ENCODE results near the gene FNBP1L.

- TF ChIP-seq POLR2AphosphoS5 (IDR thresholded peaks at IDR 0.05; ENCODE audit: control insufficient read depth, insufficient read depth, low read depth, low read length) (no peak), FOS (IDR thresholded peaks at IDR 0.05; ENCODE audit: extremely low read depth, insufficient read length) (no peak), ATF1 (CRISPR knock-in tag; IDR thresholded peaks at IDR 0.05) (no peak), ATF1 (tag; IDR thresholded peaks at IDR 0.05) (no peak), PML (IDR thresholded peaks at IDR 0.05; ENCODE audit: low read length) (no peak), HNRNPK (IDR thresholded peaks at IDR 0.05; ENCODE audit: low read depth, low read length, poor library complexity, severe bottlenecking) (no peak), TEAD1 (CRISPR knock-in tag; IDR thresholded peaks at IDR 0.05) (no peak), JUND (IDR thresholded peaks at IDR 0.05; ENCODE audit: borderline replicate concordance, low read depth, low read length) (no peak), JUND (tag; IDR thresholded peaks at IDR 0.05; ENCODE audit: borderline replicate concordance, low read depth, low read length) (no peak), E2F4 (CRISPR knock-in tag; IDR thresholded peaks at IDR 0.05; ENCODE audit: low read depth) (no peak)
- TF ChIP-seq, protein P1, sequence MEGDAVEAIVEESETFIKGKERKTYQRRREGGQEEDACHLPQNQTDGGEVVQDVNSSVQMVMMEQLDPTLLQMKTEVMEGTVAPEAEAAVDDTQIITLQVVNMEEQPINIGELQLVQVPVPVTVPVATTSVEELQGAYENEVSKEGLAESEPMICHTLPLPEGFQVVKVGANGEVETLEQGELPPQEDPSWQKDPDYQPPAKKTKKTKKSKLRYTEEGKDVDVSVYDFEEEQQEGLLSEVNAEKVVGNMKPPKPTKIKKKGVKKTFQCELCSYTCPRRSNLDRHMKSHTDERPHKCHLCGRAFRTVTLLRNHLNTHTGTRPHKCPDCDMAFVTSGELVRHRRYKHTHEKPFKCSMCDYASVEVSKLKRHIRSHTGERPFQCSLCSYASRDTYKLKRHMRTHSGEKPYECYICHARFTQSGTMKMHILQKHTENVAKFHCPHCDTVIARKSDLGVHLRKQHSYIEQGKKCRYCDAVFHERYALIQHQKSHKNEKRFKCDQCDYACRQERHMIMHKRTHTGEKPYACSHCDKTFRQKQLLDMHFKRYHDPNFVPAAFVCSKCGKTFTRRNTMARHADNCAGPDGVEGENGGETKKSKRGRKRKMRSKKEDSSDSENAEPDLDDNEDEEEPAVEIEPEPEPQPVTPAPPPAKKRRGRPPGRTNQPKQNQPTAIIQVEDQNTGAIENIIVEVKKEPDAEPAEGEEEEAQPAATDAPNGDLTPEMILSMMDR (IDR thresholded peaks at IDR 0.05 in 2 of 3, conservative IDR thresholded peaks at IDR 0.05 in 1 of 3; ENCODE audit: insufficient read depth in 2 of 3, low read depth in 1 of 3, low read length in 3 of 3): no peak
Observed at GRCh38 chr1:93435443-93435842, 12.5 kb upstream of the FNBP1L start.
